ENCODE measurements around the gene SLCO1B3. TPM values are rescaled to one million over a fixed set of nuclear protein-coding genes. Genes with fewer than 3 reads are reported as not detected.
"Not testable (repeated sequence)": the region's sequence is repeated elsewhere in the genome, so short reads cannot be mapped to it uniquely, and the experiment has no call there.

Gene SLCO1B3
- polyA plus RNA-seq, 2 of the 4 experiments (the other 2 are of a cell fraction): 25.6 to 73.8 TPM

GRCh38 chr12:20778969-20779368 lies 31.5 kb upstream of the SLCO1B3 start:
- Histone ChIP-seq H3K9me3 (peaks cover 2% of the 10 kb centered on the region; the same call in 1 of the 3 replicates), H3K27ac (no peak overlapping the region), H3K4me1 (no peaks in the 10 kb centered on the region), H3K4me3 (no peak overlapping the region), H3K4me2 (no peak overlapping the region)
- CTCF ChIA-PET: no interaction called here
- POLR2A ChIA-PET: no interaction called here
- 76% methylated on average over 2 of the region's 2 CpGs for WGBS (ENCODE audit: missing lambda C conversion rate)
- TF ChIP-seq ELK1 (IDR thresholded peaks at IDR 0.05; ENCODE audit: low read depth, low read length) (no peak), CBX2 (IDR thresholded peaks at IDR 0.05; ENCODE audit: borderline replicate concordance, low read depth) (no peak), MAFK (IDR thresholded peaks at IDR 0.05; ENCODE audit: partially characterized antibody) (no peak)
- ATAC-seq: no peak
- no peak for DNase-seq (ENCODE audit: low read depth in 1 of 2, low spot score in 1 of 2)
- FAIRE-seq: no peak

GRCh38 chr12:20779971-20780370 lies 30.5 kb upstream of the SLCO1B3 start:
- H3K9me3 ChIP-seq; H3K27ac ChIP-seq; H3K4me3 ChIP-seq; FAIRE-seq; DNase-seq (ENCODE audit: low read depth in 1 of 2, low spot score in 1 of 2); H3K4me1 ChIP-seq; POLR2A ChIA-PET; CTCF ChIA-PET; H3K4me2 ChIP-seq; ATAC-seq: not testable (repeated sequence)
- 51% methylated on average over 3 of the region's 3 CpGs for WGBS (ENCODE audit: missing lambda C conversion rate)

- 91% methylated on average over 11 of the region's 13 CpGs for WGBS (ENCODE audit: missing lambda C conversion rate)
- DNase-seq (ENCODE audit: low read depth in 1 of 2, low spot score in 1 of 2); CTCF ChIA-PET; POLR2A ChIA-PET; FAIRE-seq; H3K4me1 ChIP-seq; H3K9me3 ChIP-seq; ATAC-seq; H3K4me3 ChIP-seq; H3K4me2 ChIP-seq; H3K27ac ChIP-seq: not testable (repeated sequence)
Observed at GRCh38 chr12:20783796-20784357, 26.6 kb upstream of the SLCO1B3 start.

- ChIA-PET POLR2A (no interaction called here), CTCF (no interaction called here)
- TF ChIP-seq ZNF302 (CRISPR knock-in tag; IDR thresholded peaks at IDR 0.05) (no peak), NR3C1 (IDR thresholded peaks at IDR 0.05) (no peak), HOXA7 (CRISPR knock-in tag; IDR thresholded peaks at IDR 0.05) (no peak), KDM1A (IDR thresholded peaks at IDR 0.05; ENCODE audit: low read depth) (no peak), ESRRA (IDR thresholded peaks at IDR 0.05; ENCODE audit: borderline replicate concordance, low read length) (no peak), MAZ (IDR thresholded peaks at IDR 0.05; ENCODE audit: borderline replicate concordance, low read depth, low read length) (no peak), RCOR1 (IDR thresholded peaks at IDR 0.05; ENCODE audit: low read depth, low read length) (no peak), TFCP2L1 (CRISPR knock-in tag; IDR thresholded peaks at IDR 0.05) (no peak), ATOH8 (CRISPR knock-in tag; IDR thresholded peaks at IDR 0.05; ENCODE audit: low read depth) (no peak), BCL3 (IDR thresholded peaks at IDR 0.05) (no peak), CHD2 (IDR thresholded peaks at IDR 0.05; ENCODE audit: low read length, partially characterized antibody) (no peak), MYC (IDR thresholded peaks at IDR 0.05; ENCODE audit: borderline replicate concordance, low read length) (no peak)
- DNase-seq (ENCODE audit: low read depth in 1 of 2, low spot score in 1 of 2) (no peak), FAIRE-seq (no peak), ATAC-seq (no peak)
- Histone ChIP-seq H3K9me3 (no peaks in the 10 kb centered on the region), H3K4me2 (no peak overlapping the region), H3K27ac (no peak overlapping the region), H3K4me3 (no peak overlapping the region), H3K4me1 (no peaks in the 10 kb centered on the region)
- WGBS (ENCODE audit: missing lambda C conversion rate): 86% methylated on average over 1 of the region's 1 CpG
Observed at GRCh38 chr12:20792971-20793370, 17.5 kb upstream of the SLCO1B3 start.

Measured in A549 (cell line).